HepG2 (cell line): ENCODE data around the gene RAPGEF5.

Experiments used
- BRF2 ChIP-seq: sonication (generic); formaldehyde crosslinking; IDR thresholded peaks from 2 replicates; pipeline ENCODE4 v1.8.1; 2022; ENCODE audit warnings: mild to moderate bottlenecking, missing genetic modification reagents
- ZNF609 ChIP-seq: sonication (generic); formaldehyde crosslinking; IDR thresholded peaks from 2 replicates; pipeline ENCODE4 v1.4.0; 2020; ENCODE audit warnings: mild to moderate bottlenecking, missing genetic modification reagents, borderline replicate concordance

- TF ChIP-seq ZNF609 (no peak), BRF2 (CRISPR knock-in tag) (no peak)
These were observed 103.9 kb downstream of the RAPGEF5 start for GRCh38 chr7:22252936-22253536.
